CD4-positive, CD25-positive, alpha-beta regulatory T cell (primary cell): ENCODE results near the gene EPHB1. TPM values are rescaled to one million over a fixed set of nuclear protein-coding genes. Genes with fewer than 3 reads are reported as not detected.
A peak's percentile ranks its signal among the peaks of the same experiment; 100 is the strongest.

Experiments used
- ATAC-seq, 2 donors: fragments of 150-1000 bp; cut with Tn5 transposase; one replicate each; pipeline ENCODE4 v1.10.0; 2021; ENCODE audit warnings: low read depth in 2 of 2, moderate number of reproducible peaks in 2 of 2, moderate library complexity in 1 of 2
- DNase-seq, 3 donors: peaks; one replicate each; pipeline versions ENCODE4 v3.0.0 to v3.0.0-alpha.2; 2012 to 2022; ENCODE audit warnings: mixed read lengths in 1 of 3
- H3K27ac ChIP-seq: one replicate; pipeline ENCODE4 v1.7.0; 2013; ENCODE audit warnings: mild to moderate bottlenecking, low read length; ENCODE audit not compliant: insufficient read depth, poor library complexity, severe bottlenecking
- H3K27me3 ChIP-seq: one replicate; pipeline ENCODE4 v1.7.0; 2013; ENCODE audit warnings: low read length; ENCODE audit not compliant: control insufficient read depth, insufficient read depth
- H3K36me3 ChIP-seq: one replicate; pipeline ENCODE4 v1.7.0; 2013; ENCODE audit warnings: mild to moderate bottlenecking, low read length, moderate library complexity; ENCODE audit not compliant: control insufficient read depth, insufficient read depth
- H3K4me1 ChIP-seq: 2 replicates; pipeline ENCODE4 v1.7.0; 2013; ENCODE audit warnings: mild to moderate bottlenecking, low read length; ENCODE audit not compliant: insufficient read depth, control insufficient read depth, poor library complexity, severe bottlenecking
- H3K4me3 ChIP-seq: one replicate; pipeline ENCODE4 v1.7.0; 2013; ENCODE audit warnings: low read depth, mild to moderate bottlenecking, low read length, moderate library complexity
- H3K9me3 ChIP-seq, 2 experiments: 1 replicate in 1 of 2; 2 replicates in 1 of 2; pipeline ENCODE4 v1.7.0; 2013; ENCODE audit warnings: low read length in 2 of 2, mild to moderate bottlenecking in 1 of 2, moderate library complexity in 1 of 2; ENCODE audit not compliant: control insufficient read depth in 2 of 2
- H3K27ac Mint-ChIP-seq, 3 donors: one replicate each; pipeline ENCODE4 v1.8.0; 2020 to 2022; ENCODE audit warnings: mild to moderate bottlenecking in 3 of 3, mixed read lengths in 3 of 3, moderate library complexity in 2 of 3
- H3K27me3 Mint-ChIP-seq: one replicate; pipeline ENCODE4 v1.8.0; 2022; ENCODE audit warnings: mild to moderate bottlenecking, mixed read lengths
- H3K36me3 Mint-ChIP-seq: one replicate; pipeline ENCODE4 v1.8.0; 2020; ENCODE audit warnings: mixed read lengths
- H3K4me1 Mint-ChIP-seq, 4 donors: one replicate each; pipeline ENCODE4 v1.8.0; 2020 to 2022; ENCODE audit warnings: mixed read lengths in 4 of 4, mild to moderate bottlenecking in 1 of 4
- H3K4me3 Mint-ChIP-seq, 4 donors: one replicate each; pipeline ENCODE4 v1.8.0; 2020 to 2022; ENCODE audit warnings: mild to moderate bottlenecking in 4 of 4, mixed read lengths in 4 of 4, moderate library complexity in 3 of 4
- H3K9me3 Mint-ChIP-seq, 7 donors: one replicate each; pipeline ENCODE4 v1.8.0; 2020 to 2022; ENCODE audit warnings: mixed read lengths in 7 of 7, mild to moderate bottlenecking in 3 of 7, moderate library complexity in 2 of 7
- polyA plus RNA-seq, 4 donors: library from polyadenylated mRNA; unstranded; fragments of 300-500 nt; fragmentation: Illumina TruSeq; gene quantifications; one replicate each; pipeline ENCODE4 v1.2.3, GENCODE V29; 2021
- total RNA-seq: library from RNA; stranded (reverse); gene quantifications from one replicate; pipeline ENCODE4 v1.2.3, GENCODE V29; 2022

Gene EPHB1
- total and polyA plus RNA-seq, 5 donors from 2014 or later, result 0.32 to 2.1 (median 0.84) TPM

DNA sequence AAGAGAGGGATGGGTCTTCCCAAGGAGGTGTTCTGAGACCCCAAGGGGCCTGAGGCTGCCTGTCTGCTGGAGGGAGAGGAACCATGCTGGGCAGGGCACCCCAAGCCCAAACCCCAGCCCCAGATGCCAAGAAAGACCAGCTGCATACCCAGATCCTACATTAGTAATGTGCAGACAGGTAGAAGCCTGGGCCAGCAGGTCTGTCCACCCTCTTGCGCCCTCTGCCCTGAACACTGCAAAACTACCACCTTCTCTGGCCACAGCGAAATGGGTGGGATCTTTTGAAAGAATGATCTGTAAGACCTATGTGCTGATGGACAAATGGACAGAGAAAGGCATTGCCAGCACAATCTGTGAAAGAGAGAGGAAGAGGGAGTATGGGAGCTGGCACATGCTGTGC, 283.2 kb downstream of the EPHB1 start:
- Histone ChIP-seq H3K27ac (no peak overlapping the region), H3K36me3 (no peaks in the 10 kb centered on the region), H3K27me3 (no peaks in the 10 kb centered on the region), H3K9me3 (no peaks in the 10 kb centered on the region), H3K4me1 (no peaks in the 10 kb centered on the region), H3K4me3 (no peak overlapping the region)
- no peak for DNase-seq
- Mint-ChIP-seq H3K36me3 (no peaks in the 10 kb centered on the region), H3K4me3 (no peak overlapping the region), H3K4me1 (no peaks in the 10 kb centered on the region), H3K27ac (no peak overlapping the region), H3K9me3 (peaks cover 0 to 2% (median 0%) of the 10 kb centered on the region in 7 donors), H3K27me3 (no peaks in the 10 kb centered on the region)
- no peak for ATAC-seq

DNA sequence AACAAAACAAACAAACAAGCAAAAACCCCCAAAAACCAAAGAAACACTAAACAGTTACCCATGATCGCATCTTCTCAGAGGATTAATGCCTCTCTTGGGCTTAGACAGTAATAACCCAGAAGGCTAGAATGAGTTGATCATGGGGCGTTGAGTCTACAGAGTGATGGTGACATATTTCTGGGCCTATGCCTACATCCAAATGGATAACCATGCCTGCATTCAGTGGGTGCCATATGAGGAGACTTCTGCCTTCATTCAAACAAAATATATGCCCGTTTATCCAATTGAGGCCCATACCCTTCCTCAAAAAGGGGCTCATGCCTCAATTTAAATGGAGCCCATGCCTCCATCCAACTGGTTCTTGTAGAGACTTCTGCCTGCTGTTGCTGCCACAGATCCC, 284.0 kb downstream of the EPHB1 start:
- no peaks in the 10 kb centered on the region for H3K36me3 ChIP-seq
- Mint-ChIP-seq H3K4me3 (no peak overlapping the region), H3K27me3 (no peaks in the 10 kb centered on the region), H3K9me3 (peaks cover 0 to 2% (median 0%) of the 10 kb centered on the region in 7 donors), H3K27ac (no peak overlapping the region), H3K36me3 (no peaks in the 10 kb centered on the region), H3K4me1 (no peaks in the 10 kb centered on the region)
- H3K9me3 ChIP-seq, result no peaks in the 10 kb centered on the region
- H3K27me3 ChIP-seq, result no peaks in the 10 kb centered on the region
- no peaks in the 10 kb centered on the region for H3K4me1 ChIP-seq
- ATAC-seq (no peak), DNase-seq (no peak)
- no peak overlapping the region for H3K27ac ChIP-seq
- H3K4me3 ChIP-seq, result no peak overlapping the region

- peaks cover 0 to 2% (median 0%) of the 10 kb centered on the region in 7 donors for H3K9me3 Mint-ChIP-seq
- no peaks in the 10 kb centered on the region for H3K4me1 ChIP-seq
- ATAC-seq (no peak), DNase-seq (no peak)
- no peaks in the 10 kb centered on the region for H3K4me1 Mint-ChIP-seq
- no peak overlapping the region for H3K4me3 ChIP-seq
- no peak overlapping the region for H3K4me3 Mint-ChIP-seq
- no peaks in the 10 kb centered on the region for H3K9me3 ChIP-seq
- H3K36me3 Mint-ChIP-seq, result no peaks in the 10 kb centered on the region
- no peak overlapping the region for H3K27ac ChIP-seq
- no peaks in the 10 kb centered on the region for H3K27me3 ChIP-seq
- H3K36me3 ChIP-seq, result no peaks in the 10 kb centered on the region
- H3K27me3 Mint-ChIP-seq, result no peaks in the 10 kb centered on the region
- peak overlapping the region in 1 of 3 donors; percentile 15 for H3K27ac Mint-ChIP-seq
Observed at GRCh38 chr3:135081451-135081850, 286.4 kb downstream of the EPHB1 start.

DNA sequence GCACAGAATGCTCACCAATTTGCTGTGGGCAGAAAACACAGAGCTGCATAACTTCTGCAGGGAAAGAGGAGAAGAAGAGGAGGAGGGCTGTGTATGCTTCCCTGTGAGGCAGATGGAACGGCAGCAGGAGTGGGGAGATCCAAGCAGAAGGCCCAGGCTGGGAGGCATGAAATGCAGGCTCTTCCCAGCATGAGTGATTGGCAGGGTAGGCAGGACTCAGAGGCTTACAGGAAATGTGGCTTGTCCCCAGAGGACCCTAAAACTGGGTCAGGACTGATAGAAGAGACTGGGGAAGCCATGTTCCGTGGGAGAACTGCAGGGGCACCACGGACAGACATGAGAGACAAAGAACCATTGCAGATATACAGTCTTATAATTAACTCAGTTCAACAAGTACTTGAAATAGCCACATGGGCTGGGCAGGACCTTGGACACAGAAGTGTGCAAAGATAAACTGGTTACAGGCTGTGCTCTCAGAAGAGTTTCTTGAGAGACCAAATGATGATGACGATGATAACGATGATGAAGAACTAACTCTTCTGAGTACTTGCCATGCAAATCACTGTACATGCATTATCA, 286.9 kb downstream of the EPHB1 start:
- H3K4me1 ChIP-seq, result no peaks in the 10 kb centered on the region
- H3K4me1 Mint-ChIP-seq, result no peaks in the 10 kb centered on the region
- H3K9me3 ChIP-seq, result no peaks in the 10 kb centered on the region
- H3K27me3 Mint-ChIP-seq, result no peaks in the 10 kb centered on the region
- DNase-seq, result no peak
- ATAC-seq, result no peak
- H3K4me3 Mint-ChIP-seq, result no peak overlapping the region
- H3K36me3 Mint-ChIP-seq, result no peaks in the 10 kb centered on the region
- no peak overlapping the region for H3K27ac ChIP-seq
- peaks cover 0 to 2% (median 0%) of the 10 kb centered on the region in 7 donors for H3K9me3 Mint-ChIP-seq
- no peaks in the 10 kb centered on the region for H3K27me3 ChIP-seq
- no peak overlapping the region for H3K4me3 ChIP-seq
- H3K27ac Mint-ChIP-seq, result peak overlapping the region in 1 of 3 donors; percentile 15
- no peaks in the 10 kb centered on the region for H3K36me3 ChIP-seq

DNA sequence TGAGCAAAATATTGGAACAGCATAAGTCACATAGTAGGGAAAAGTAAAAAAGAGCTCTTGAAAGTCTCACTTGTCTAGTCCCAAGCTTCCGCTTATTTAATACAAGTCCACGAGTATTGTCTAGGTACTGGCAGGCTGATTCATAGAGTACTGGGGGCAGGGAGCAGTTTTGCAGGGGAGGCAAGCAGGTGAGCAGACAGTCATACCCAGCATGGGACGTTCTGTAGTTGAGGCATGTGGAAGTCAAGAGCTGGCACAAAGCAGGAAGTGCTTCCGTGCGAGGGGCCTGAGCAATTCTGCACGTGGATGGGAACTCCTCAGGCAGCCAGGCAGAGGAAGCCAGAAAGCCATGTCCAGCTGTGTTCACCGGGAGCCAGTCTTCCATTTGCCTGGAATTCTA, 287.6 kb downstream of the EPHB1 start:
- Mint-ChIP-seq H3K4me1 (no peaks in the 10 kb centered on the region), H3K27ac (no peak overlapping the region), H3K27me3 (no peaks in the 10 kb centered on the region), H3K4me3 (no peak overlapping the region), H3K9me3 (peaks cover 0 to 2% (median 0%) of the 10 kb centered on the region in 7 donors), H3K36me3 (no peaks in the 10 kb centered on the region)
- ATAC-seq, result no peak
- Histone ChIP-seq H3K36me3 (no peaks in the 10 kb centered on the region), H3K4me3 (no peak overlapping the region), H3K9me3 (no peaks in the 10 kb centered on the region), H3K27ac (no peak overlapping the region), H3K4me1 (no peaks in the 10 kb centered on the region), H3K27me3 (no peaks in the 10 kb centered on the region)
- DNase-seq, result no peak

- DNase-seq, result no peak
- Mint-ChIP-seq H3K27me3 (no peaks in the 10 kb centered on the region), H3K36me3 (no peaks in the 10 kb centered on the region), H3K4me1 (no peaks in the 10 kb centered on the region), H3K27ac (no peak overlapping the region), H3K4me3 (no peak overlapping the region), H3K9me3 (peaks cover 0 to 2% (median 0%) of the 10 kb centered on the region in 7 donors)
- no peaks in the 10 kb centered on the region for H3K4me1 ChIP-seq
- no peak for ATAC-seq
- no peaks in the 10 kb centered on the region for H3K9me3 ChIP-seq
- H3K27me3 ChIP-seq, result no peaks in the 10 kb centered on the region
- H3K36me3 ChIP-seq, result no peaks in the 10 kb centered on the region
- no peak overlapping the region for H3K27ac ChIP-seq
- no peak overlapping the region for H3K4me3 ChIP-seq
Observed at GRCh38 chr3:135083179-135083578, 288.1 kb downstream of the EPHB1 start.

GRCh38 chr3:135083756-135084155, 288.7 kb downstream of the EPHB1 start:
- no peaks in the 10 kb centered on the region for H3K4me1 ChIP-seq
- H3K4me3 Mint-ChIP-seq, result no peak overlapping the region
- no peak overlapping the region for H3K27ac ChIP-seq
- H3K36me3 ChIP-seq, result no peaks in the 10 kb centered on the region
- no peak overlapping the region for H3K4me3 ChIP-seq
- H3K27ac Mint-ChIP-seq, result no peak overlapping the region
- no peak for ATAC-seq
- H3K9me3 Mint-ChIP-seq, result peaks cover 0 to 2% (median 0%) of the 10 kb centered on the region in 7 donors
- H3K27me3 Mint-ChIP-seq, result no peaks in the 10 kb centered on the region
- H3K4me1 Mint-ChIP-seq, result no peaks in the 10 kb centered on the region
- H3K9me3 ChIP-seq, result no peaks in the 10 kb centered on the region
- no peaks in the 10 kb centered on the region for H3K27me3 ChIP-seq
- no peaks in the 10 kb centered on the region for H3K36me3 Mint-ChIP-seq
- DNase-seq, result no peak

- no peaks in the 10 kb centered on the region for H3K27me3 ChIP-seq
- DNase-seq (no peak), ATAC-seq (no peak)
- no peak overlapping the region for H3K27ac ChIP-seq
- peaks cover 0 to 2% (median 0%) of the 10 kb centered on the region in 7 donors for H3K9me3 Mint-ChIP-seq
- no peak overlapping the region for H3K4me3 Mint-ChIP-seq
- H3K27me3 Mint-ChIP-seq, result no peaks in the 10 kb centered on the region
- no peak overlapping the region for H3K27ac Mint-ChIP-seq
- H3K36me3 Mint-ChIP-seq, result no peaks in the 10 kb centered on the region
- no peaks in the 10 kb centered on the region for H3K9me3 ChIP-seq
- H3K4me1 ChIP-seq, result no peaks in the 10 kb centered on the region
- H3K4me1 Mint-ChIP-seq, result no peaks in the 10 kb centered on the region
- no peaks in the 10 kb centered on the region for H3K36me3 ChIP-seq
- H3K4me3 ChIP-seq, result no peak overlapping the region
Observed at GRCh38 chr3:135084405-135084804, 289.3 kb downstream of the EPHB1 start.
